ENCODE results near the gene BCAP29.

The BCAP29 gene

GRCh38 chr7:107599262-107599661 lies 19.2 kb downstream of the BCAP29 start:
- DNase-seq (ENCODE audit: low spot score) = no peak
- no peak for TF ChIP-seq CTCF (IDR thresholded peaks at IDR 0.05; ENCODE audit: poor library complexity, severe bottlenecking)

GRCh38 chr7:107600816-107601215 lies 20.8 kb downstream of the BCAP29 start:
- DNase-seq (ENCODE audit: low spot score) (no peak), ATAC-seq (ENCODE audit: low read depth) (no peak)
- Histone ChIP-seq H3K9me3 (ENCODE audit: severe bottlenecking) (no peaks in the 10 kb centered on the region), H3K36me3 (ENCODE audit: low read depth) (peaks cover 63% of the 10 kb centered on the region), H3K27ac (ENCODE audit: poor library complexity, severe bottlenecking) (no peak overlapping the region), H3K27me3 (ENCODE audit: insufficient read depth, poor library complexity, severe bottlenecking) (no peaks in the 10 kb centered on the region), H3K4me3 (ENCODE audit: severe bottlenecking) (no peak overlapping the region), H3K4me1 (ENCODE audit: insufficient read depth, poor library complexity, severe bottlenecking) (peaks cover 11% of the 10 kb centered on the region)
- TF ChIP-seq CTCF (IDR thresholded peaks at IDR 0.05; ENCODE audit: poor library complexity, severe bottlenecking) = no peak

More at GRCh38 chr7:107599262-107599661, 19.2 kb downstream of the BCAP29 start:
- Histone ChIP-seq H3K27me3 (ENCODE audit: insufficient read depth, poor library complexity, severe bottlenecking) (no peaks in the 10 kb centered on the region), H3K9me3 (ENCODE audit: severe bottlenecking) (no peaks in the 10 kb centered on the region), H3K4me3 (ENCODE audit: severe bottlenecking) (no peak overlapping the region), H3K36me3 (ENCODE audit: low read depth) (peaks cover 65% of the 10 kb centered on the region), H3K27ac (ENCODE audit: poor library complexity, severe bottlenecking) (no peak overlapping the region), H3K4me1 (ENCODE audit: insufficient read depth, poor library complexity, severe bottlenecking) (peaks cover 23% of the 10 kb centered on the region)
- ATAC-seq (ENCODE audit: low read depth) = no peak

- no peak for DNase-seq (ENCODE audit: low spot score)
- peaks cover 45% of the 10 kb centered on the region for H3K36me3 ChIP-seq (ENCODE audit: low read depth)
Observed at GRCh38 chr7:107605218-107605815, 25.3 kb downstream of the BCAP29 start.

GRCh38 chr7:107606303-107606702 lies 26.3 kb downstream of the BCAP29 start:
- ATAC-seq (ENCODE audit: low read depth) = no peak
- Histone ChIP-seq H3K4me3 (ENCODE audit: severe bottlenecking) (no peak overlapping the region), H3K36me3 (ENCODE audit: low read depth) (peaks cover 35% of the 10 kb centered on the region), H3K4me1 (ENCODE audit: insufficient read depth, poor library complexity, severe bottlenecking) (no peaks in the 10 kb centered on the region), H3K27ac (ENCODE audit: poor library complexity, severe bottlenecking) (no peak overlapping the region), H3K9me3 (ENCODE audit: severe bottlenecking) (no peaks in the 10 kb centered on the region), H3K27me3 (ENCODE audit: insufficient read depth, poor library complexity, severe bottlenecking) (no peaks in the 10 kb centered on the region)
- TF ChIP-seq CTCF (IDR thresholded peaks at IDR 0.05; ENCODE audit: poor library complexity, severe bottlenecking) = no peak
- no peak for DNase-seq (ENCODE audit: low spot score)

More at GRCh38 chr7:107605218-107605815, 25.3 kb downstream of the BCAP29 start:
- TF ChIP-seq CTCF (IDR thresholded peaks at IDR 0.05; ENCODE audit: poor library complexity, severe bottlenecking) = no peak
- H3K4me3 ChIP-seq (ENCODE audit: severe bottlenecking) = no peak overlapping the region
- no peak overlapping the region for H3K27ac ChIP-seq (ENCODE audit: poor library complexity, severe bottlenecking)
- no peaks in the 10 kb centered on the region for H3K9me3 ChIP-seq (ENCODE audit: severe bottlenecking)
- H3K4me1 ChIP-seq (ENCODE audit: insufficient read depth, poor library complexity, severe bottlenecking) = no peaks in the 10 kb centered on the region
- ATAC-seq (ENCODE audit: low read depth) = no peak
- H3K27me3 ChIP-seq (ENCODE audit: insufficient read depth, poor library complexity, severe bottlenecking) = no peaks in the 10 kb centered on the region

DNA sequence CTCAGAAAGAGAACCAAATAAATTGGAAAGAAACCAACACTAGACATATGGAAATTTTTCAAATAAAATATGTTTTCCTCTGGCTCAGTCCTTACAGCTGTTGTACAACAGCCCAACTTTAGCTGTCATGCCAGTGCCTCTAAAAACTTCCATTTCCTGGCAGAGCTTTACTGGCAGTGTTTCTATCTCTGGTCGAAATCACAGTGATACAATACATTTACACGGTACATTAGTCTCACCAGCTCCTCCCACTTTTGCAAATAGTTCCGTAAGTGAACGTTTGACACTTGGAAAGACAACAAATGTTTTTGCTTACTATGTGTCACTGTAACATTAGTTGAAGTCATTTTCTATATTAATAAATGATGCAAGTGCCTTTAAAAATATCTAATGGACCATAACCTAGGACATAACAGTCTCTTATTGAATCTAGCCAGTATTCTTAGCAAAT lies 29.8 kb downstream of the BCAP29 start:
- ATAC-seq (ENCODE audit: low read depth) (no peak), DNase-seq (ENCODE audit: low spot score) (no peak)
- Histone ChIP-seq H3K9me3 (ENCODE audit: severe bottlenecking) (no peaks in the 10 kb centered on the region), H3K27ac (ENCODE audit: poor library complexity, severe bottlenecking) (no peak overlapping the region), H3K36me3 (ENCODE audit: low read depth) (peaks cover 20% of the 10 kb centered on the region), H3K4me1 (ENCODE audit: insufficient read depth, poor library complexity, severe bottlenecking) (peaks cover 11% of the 10 kb centered on the region), H3K27me3 (ENCODE audit: insufficient read depth, poor library complexity, severe bottlenecking) (no peaks in the 10 kb centered on the region), H3K4me3 (ENCODE audit: severe bottlenecking) (no peak overlapping the region)
- TF ChIP-seq CTCF (IDR thresholded peaks at IDR 0.05; ENCODE audit: poor library complexity, severe bottlenecking) = no peak

Data from RWPE2 (cell line).